NCI-H146 (cell line): ENCODE results near the gene TSSK6.
"Not testable (repeated sequence)": the region's sequence is repeated elsewhere in the genome, so short reads cannot be mapped to it uniquely, and the experiment has no call there.

Experiments
- DNase-seq: peaks from one replicate; lab custom pipeline; 2025; lab: John Stamatoyannopoulos, UW

Gene TSSK6

GRCh38 chr19:19487077-19487949, 28.0 kb downstream of the TSSK6 start:
- no peak for DNase-seq

- no peak for DNase-seq
Observed at GRCh38 chr19:19486343-19487076, 28.8 kb downstream of the TSSK6 start.

- no peak for DNase-seq
Observed at GRCh38 chr19:19485998-19486290, 29.4 kb downstream of the TSSK6 start.

- no peak for DNase-seq
Observed at GRCh38 chr19:19485161-19485997, 30.0 kb downstream of the TSSK6 start.

- DNase-seq = no peak
Observed at GRCh38 chr19:19482809-19483596, 32.3 kb downstream of the TSSK6 start.

- no peak for DNase-seq
Observed at GRCh38 chr19:19480688-19481087, 34.7 kb downstream of the TSSK6 start.

GRCh38 chr19:19477705-19478383, 37.5 kb downstream of the TSSK6 start:
- DNase-seq = peak; percentile 11

GRCh38 chr19:19475849-19476828, 39.2 kb downstream of the TSSK6 start:
- no peak for DNase-seq

GRCh38 chr19:19475015-19475765, 40.2 kb downstream of the TSSK6 start:
- DNase-seq = no peak

GRCh38 chr19:19472106-19472505, 43.2 kb downstream of the TSSK6 start:
- DNase-seq = not testable (repeated sequence)

GRCh38 chr19:19471682-19472081, 43.7 kb downstream of the TSSK6 start:
- no peak for DNase-seq

- DNase-seq = no peak
Observed at GRCh38 chr19:19470579-19470978, 44.8 kb downstream of the TSSK6 start.

- DNase-seq = no peak
Observed at GRCh38 chr19:19468424-19469050, 46.8 kb downstream of the TSSK6 start.

GRCh38 chr19:19466201-19466600, 49.1 kb downstream of the TSSK6 start:
- DNase-seq = no peak

GRCh38 chr19:19465436-19466070, 49.8 kb downstream of the TSSK6 start:
- DNase-seq = no peak

GRCh38 chr19:19464339-19465098, 50.8 kb downstream of the TSSK6 start:
- DNase-seq = no peak
